ENCODE results near the gene IFNA21. TPM values are rescaled to one million over a fixed set of nuclear protein-coding genes. Genes with fewer than 3 reads are reported as not detected.
"Not testable (repeated sequence)": the region's sequence is repeated elsewhere in the genome, so short reads cannot be mapped to it uniquely, and the experiment has no call there.

IFNA21 gene
- polyA plus RNA-seq (2012; ENCODE audit: missing spikeins) = not detected

GRCh38 chr9:21166560-21166959 is at the start of gene IFNA21:
Gene IFNA21, minus strand, starts transcription at chr9:21166660. Its CDS starts 48 bp downstream, at chr9:21166612.
- not testable (repeated sequence) for FAIRE-seq; DNase-seq (ENCODE audit: insufficient read length)

GRCh38 chr9:21213411-21214326 is 47.2 kb upstream of the IFNA21 start:
- not testable (repeated sequence) for DNase-seq (ENCODE audit: insufficient read length); FAIRE-seq

- not testable (repeated sequence) for DNase-seq (ENCODE audit: insufficient read length); FAIRE-seq
Observed at GRCh38 chr9:21212160-21212559, 45.7 kb upstream of the IFNA21 start.

- FAIRE-seq = not testable (repeated sequence)
Observed at GRCh38 chr9:21210782-21211181, 44.3 kb upstream of the IFNA21 start.

GRCh38 chr9:21210311-21210710 is 43.9 kb upstream of the IFNA21 start:
- DNase-seq (ENCODE audit: insufficient read length) (no peak), FAIRE-seq (no peak)
- TF ChIP-seq POLR2AphosphoS5 (IDR thresholded peaks at IDR 0.05; ENCODE audit: low read depth, low read length) = no peak
- no peak for TF ChIP-seq TAF1 (IDR thresholded peaks at IDR 0.05; ENCODE audit: borderline replicate concordance, low read depth, low read length)
- no peak for TF ChIP-seq POLR2A (IDR thresholded peaks at IDR 0.05; ENCODE audit: low read depth, low read length)

More at GRCh38 chr9:21210782-21211181, 44.3 kb upstream of the IFNA21 start:
- not testable (repeated sequence) for DNase-seq (ENCODE audit: insufficient read length)

- not testable (repeated sequence) for DNase-seq (ENCODE audit: insufficient read length); FAIRE-seq
Observed at GRCh38 chr9:21207043-21207442, 40.6 kb upstream of the IFNA21 start, which contains the start of gene IFNA10. Gene IFNA10, minus strand, starts transcription at chr9:21207143. Its CDS starts 46 bp downstream, at chr9:21207097.

- DNase-seq (ENCODE audit: insufficient read length) (no peak), FAIRE-seq (no peak)
- TF ChIP-seq POLR2A (IDR thresholded peaks at IDR 0.05; ENCODE audit: low read depth, low read length) = no peak
- no peak for TF ChIP-seq TAF1 (IDR thresholded peaks at IDR 0.05; ENCODE audit: borderline replicate concordance, low read depth, low read length)
- no peak for TF ChIP-seq POLR2AphosphoS5 (IDR thresholded peaks at IDR 0.05; ENCODE audit: low read depth, low read length)
Observed at GRCh38 chr9:21205204-21205603, 38.7 kb upstream of the IFNA21 start.

GRCh38 chr9:21202105-21202504 is 35.6 kb upstream of the IFNA21 start, which contains the start of gene IFNA7:
Gene IFNA7, minus strand, starts transcription at chr9:21202205. Its CDS starts 40 bp downstream, at chr9:21202165.
- FAIRE-seq; DNase-seq (ENCODE audit: insufficient read length): not testable (repeated sequence)

GRCh38 chr9:21194867-21195776 is 28.7 kb upstream of the IFNA21 start:
- peak; percentile 70 for FAIRE-seq
- not testable (repeated sequence) for DNase-seq (ENCODE audit: insufficient read length)

GRCh38 chr9:21187487-21187886 is 21.0 kb upstream of the IFNA21 start, which contains the start of gene IFNA4:
Gene IFNA4, minus strand, starts transcription at chr9:21187587. Its CDS starts 56 bp downstream, at chr9:21187531.
- DNase-seq (ENCODE audit: insufficient read length); FAIRE-seq: not testable (repeated sequence)

- FAIRE-seq = peak; percentile 48
- DNase-seq (ENCODE audit: insufficient read length) = not testable (repeated sequence)
Observed at GRCh38 chr9:21182810-21183736, 16.6 kb upstream of the IFNA21 start.

- DNase-seq (ENCODE audit: insufficient read length) = no peak
- no peak for FAIRE-seq
Observed at GRCh38 chr9:21174671-21175070, 8.2 kb upstream of the IFNA21 start.

More at GRCh38 chr9:21174671-21175070, 8.2 kb upstream of the IFNA21 start:
- TF ChIP-seq POLR2A (IDR thresholded peaks at IDR 0.05; ENCODE audit: low read depth, low read length) = no peak
